NCI-H69 (cell line): ENCODE measurements around the gene PLXNA4.
A peak's percentile ranks its signal among the peaks of the same experiment; 100 is the strongest.

Source experiments
- DNase-seq: peaks from one replicate; lab custom pipeline; 2025; lab: John Stamatoyannopoulos, UW

Gene PLXNA4

DNA sequence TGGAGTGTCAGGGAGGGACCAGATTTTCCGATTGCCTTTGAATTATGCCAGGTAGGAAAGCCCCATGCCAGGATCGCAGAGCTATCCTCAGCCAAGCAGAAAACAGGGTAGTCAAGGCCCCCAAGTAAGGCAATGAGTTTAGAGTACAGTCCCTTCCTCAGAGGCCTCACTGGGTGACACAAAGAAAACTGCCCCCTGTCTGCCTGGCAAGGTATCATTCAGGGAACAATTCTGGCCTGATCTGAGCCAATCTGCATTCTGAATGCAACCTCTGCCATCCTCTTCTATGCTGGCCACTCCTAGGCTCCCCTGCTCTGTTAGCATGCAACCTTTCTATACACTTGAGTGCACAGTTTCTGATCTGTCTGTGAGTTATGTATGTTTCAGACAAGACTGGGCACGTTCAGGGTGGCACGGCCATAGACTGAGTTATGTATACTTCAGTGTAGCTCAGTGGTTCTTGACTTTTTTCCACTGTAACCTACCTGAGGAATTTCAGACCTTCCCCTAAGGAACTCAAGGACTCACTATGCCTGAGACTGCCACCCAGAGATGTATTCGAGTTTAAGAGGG is 336.8 kb downstream of the PLXNA4 start:
- no peak for DNase-seq

DNA sequence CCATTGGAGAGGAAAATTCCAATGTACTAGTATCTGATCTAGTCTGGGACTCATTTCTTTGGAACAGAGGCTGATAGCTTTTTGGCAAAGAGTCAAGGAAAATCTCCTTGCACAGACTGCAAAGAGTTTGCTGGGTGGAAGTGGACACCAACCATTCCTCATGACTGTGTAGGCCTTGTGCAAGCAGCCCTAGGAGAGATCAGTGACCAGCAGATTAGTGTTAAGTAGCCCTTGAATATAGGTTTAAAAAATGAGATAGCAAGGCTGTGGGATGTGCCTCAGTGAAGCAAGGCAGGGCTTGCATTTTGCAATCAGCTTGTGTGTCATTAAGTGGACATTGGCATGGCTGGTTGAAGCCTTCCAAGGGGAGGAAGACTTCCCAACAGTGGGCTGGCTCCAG is 341.6 kb downstream of the PLXNA4 start:
- no peak for DNase-seq

DNA sequence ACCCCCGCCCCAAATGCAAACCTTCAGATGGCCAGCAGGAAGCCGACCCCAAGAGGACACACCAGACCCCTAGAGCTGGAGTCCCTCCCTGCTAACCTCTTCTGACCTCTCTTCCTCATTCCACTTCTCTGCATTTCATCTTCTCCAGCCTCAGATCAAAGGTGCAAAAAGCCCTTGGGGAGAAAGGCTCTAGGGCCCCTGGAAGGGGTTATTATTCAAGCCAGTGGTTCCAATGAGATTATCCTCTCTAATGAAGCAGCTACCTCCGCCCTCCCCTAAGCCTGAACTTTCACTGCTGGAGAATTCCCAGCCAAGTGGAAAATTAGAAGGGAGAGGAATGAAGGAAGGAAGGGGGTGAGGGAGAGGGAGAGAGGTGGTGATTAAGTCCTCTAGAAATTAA is 343.9 kb downstream of the PLXNA4 start:
- no peak for DNase-seq

DNA sequence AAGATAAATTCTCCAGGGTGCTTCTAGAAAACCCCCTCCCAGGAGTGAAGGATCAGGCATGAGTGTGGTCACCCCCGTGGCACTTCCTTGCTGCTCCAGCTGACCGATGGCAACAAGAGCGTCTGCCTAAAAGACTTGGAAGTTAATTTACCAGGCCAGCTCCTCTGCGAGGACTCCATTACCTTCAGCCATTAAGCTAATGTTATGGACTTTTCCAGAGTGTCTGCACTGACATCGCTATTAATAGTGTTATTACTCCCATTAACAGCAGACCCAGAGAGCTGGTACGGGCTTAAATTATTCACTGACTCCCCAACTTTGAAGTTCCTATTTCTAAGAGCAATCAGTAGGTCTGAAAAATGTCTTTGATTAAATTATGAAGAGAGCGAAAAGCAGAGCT is 345.8 kb downstream of the PLXNA4 start:
- DNase-seq = no peak

DNA sequence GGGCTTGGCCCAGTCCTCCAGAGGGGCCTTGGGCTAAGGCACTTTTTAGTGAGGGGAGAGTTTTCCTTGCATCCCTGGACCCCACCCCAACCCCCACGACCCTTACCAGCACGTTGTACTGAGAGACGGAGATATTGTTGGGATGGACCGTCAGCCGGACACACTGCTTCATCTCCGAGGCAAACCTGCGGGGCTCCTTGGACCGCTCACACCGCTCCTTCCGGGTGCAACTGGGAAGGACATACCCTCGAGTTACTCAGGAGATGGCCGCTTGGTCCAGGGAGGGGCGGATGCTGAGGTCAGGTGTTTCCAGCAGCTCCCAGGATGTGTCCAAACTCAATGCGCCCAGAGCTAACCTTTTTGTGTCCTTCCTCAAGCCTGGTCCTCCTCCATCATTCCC is 348.0 kb downstream of the PLXNA4 start:
- DNase-seq = no peak

DNA sequence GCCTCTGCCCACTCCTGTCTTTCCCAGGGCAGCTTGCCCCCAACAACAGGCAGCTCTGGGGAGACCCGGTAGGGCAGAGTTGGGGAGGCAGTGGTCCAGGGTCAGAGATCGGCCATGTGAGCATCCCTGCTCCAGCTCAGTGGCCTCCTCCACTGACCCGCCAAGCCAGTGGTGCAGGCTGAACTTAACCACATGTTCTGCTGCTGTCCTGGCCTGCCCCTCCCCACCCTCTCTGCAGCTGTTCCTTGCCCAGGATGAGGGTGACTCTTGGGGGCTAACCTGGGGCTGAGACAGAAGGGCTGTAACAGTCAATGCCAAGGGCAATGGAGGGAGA is 349.3 kb downstream of the PLXNA4 start:
- no peak for DNase-seq

DNA sequence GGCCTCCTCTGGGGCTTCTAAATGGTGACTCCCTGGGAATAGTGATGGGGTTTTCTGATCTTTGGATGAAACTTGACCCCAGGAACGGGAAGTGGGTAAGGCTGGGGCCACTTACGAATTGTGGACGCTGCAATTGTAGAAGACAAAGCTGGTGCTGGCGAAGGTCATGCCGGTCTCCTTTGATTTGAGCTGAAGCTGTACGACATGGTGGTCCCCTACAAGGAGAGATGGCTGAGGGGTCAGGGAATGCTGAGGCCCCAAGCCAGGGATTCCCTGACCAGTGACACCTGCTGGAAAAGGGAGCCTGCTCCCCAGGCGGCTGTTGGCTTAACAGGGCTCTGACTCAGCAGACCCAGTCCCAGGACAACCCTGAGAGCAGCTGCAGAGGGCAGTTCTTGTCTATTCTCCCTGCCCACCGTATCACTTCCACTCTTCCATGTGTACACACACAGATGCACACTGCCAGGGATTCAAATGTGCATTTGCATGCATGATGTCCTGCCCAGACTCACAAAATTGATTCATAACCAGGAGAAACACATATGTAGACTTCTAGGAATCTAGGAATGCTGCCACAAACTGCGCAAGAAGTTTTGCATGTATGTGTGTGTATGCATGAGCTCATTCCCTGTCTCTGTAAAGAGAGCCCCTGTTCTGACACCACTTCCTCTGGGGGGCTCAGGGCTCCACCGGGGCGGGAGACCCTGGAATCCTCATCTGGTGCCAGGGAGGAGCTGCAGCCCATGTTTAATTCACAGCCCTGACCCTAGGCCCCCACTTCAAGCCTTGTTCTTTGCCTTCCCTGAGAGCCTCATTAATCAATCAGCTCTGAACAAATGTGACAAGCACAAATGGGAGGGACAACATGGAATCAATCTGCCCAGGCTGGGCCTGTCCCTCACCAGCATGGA is 350.0 kb downstream of the PLXNA4 start:
- no peak for DNase-seq

DNA sequence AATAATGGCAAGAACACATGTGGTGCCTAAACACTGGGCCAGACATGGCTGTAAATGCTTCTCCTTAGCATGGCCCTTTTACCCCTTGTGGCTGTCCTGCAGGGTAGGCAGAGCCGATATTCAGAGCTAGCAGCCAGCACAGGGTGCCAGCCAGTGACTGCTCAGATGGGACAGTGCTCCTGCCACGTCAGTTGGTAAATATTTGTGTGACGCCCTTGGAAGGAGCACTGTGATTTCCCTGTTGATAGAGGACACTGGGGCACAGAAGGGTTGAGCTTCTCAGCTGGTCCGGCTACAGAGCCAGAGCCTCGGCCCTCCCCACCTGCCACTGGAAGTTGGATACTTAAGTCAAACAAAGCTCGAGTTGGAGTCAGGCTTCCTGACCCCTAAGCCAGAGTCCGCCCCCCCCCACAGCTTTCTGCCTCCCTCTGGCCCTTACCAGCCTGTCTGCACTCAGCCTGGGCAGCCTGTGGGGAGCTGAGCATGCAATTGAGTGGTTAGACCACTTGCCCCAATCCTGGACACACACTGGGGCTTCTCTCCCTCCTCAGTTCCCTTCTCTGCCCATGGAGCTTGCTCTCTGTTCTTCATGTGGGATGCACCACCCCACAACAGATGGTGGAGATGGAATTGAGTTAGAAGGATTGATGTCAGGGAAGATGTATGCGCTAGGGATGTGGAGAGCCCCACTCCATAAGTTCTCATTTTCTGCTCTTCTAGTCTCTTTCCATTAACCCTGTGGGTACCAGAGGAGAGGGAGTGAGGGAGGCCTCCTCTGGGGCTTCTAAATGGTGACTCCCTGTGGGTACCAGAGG is 350.8 kb downstream of the PLXNA4 start:
- no peak for DNase-seq

DNA sequence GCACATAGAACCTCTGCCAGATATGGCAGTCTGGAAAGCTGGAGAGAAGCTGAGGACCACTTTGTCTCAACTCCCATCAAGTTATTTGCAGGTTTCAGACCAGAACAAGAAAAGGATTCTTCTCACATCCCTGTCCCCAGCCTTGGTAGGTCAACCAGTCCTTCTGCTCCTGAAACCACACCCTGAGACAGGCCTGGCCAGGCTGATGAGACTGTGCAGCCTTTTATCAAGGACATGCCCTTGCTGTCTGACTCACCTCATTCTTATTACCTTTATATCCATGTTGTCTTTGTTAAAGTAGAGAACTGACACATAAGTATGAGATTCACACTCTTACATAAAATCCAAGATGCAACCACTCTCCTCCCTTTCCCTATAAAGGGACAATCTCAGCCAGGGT is 354.9 kb downstream of the PLXNA4 start:
- DNase-seq = no peak

DNA sequence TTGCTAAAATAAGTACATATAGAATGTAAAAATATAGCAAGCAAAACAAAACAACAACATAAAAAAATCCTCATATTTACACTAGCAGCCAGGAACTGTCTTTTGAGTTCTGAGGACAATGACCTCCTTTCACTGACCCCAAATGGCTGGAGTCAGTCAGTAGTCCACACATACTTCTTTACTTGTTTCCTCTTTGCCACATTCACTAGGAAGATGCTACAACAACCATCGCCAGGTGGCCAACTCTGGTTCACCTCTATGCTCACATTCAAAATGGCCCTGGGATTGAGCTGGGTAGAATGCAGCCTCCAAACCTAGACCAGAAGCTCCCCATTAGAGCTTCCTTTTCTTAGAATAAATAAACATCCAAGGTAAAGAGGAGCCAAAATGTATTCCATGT is 356.2 kb downstream of the PLXNA4 start:
- DNase-seq = no peak

DNA sequence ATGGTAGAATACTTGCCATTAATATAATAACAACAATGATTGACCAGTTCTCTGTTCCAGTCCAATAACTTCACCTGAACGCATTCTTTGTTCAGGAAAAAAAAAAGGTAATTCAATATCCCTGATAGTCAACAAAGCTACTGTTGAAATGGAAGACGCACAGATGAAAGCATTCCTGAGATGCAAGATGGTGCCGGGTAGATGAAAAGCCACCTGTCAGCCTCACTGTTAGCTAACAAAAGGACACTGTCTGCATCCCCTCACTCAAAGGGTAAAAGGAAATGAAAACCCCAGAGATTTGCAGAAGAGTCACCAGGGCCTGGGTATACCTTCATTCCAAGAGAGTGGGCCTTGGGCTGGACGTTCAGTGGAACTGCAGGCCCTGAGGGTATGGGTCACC is 357.4 kb downstream of the PLXNA4 start:
- no peak for DNase-seq

DNA sequence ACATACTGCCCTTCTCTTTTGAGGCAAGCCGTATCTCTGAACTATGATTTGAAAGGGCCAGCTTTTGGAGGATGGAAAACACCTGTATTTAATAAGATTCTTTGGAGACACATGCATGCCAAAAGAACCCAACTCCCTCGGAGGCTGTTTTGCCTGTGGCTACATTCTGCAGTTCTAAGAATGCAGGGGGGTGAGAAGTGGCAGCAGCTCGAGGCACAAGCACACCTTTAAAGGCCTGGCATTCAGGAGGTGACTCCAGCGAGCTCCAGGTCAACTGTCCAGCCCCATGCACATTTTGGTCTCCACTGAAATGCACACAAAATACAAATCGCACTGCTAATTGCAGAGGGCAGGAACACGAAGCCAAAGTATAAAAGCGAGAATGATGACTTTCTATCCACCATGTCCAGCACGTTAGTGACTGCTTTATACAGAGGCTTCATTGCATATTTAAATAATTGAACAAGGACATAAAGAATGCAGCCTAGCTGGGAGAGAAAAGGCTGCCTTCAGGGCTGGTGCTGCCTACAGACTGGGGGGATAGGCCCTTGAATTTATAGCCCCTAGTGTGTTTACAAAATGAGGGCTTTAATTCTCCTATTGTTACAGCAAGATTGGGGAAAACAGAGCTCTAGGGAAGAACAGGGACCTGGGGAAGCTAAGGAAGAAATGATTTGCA is 359.3 kb downstream of the PLXNA4 start:
- no peak for DNase-seq

DNA sequence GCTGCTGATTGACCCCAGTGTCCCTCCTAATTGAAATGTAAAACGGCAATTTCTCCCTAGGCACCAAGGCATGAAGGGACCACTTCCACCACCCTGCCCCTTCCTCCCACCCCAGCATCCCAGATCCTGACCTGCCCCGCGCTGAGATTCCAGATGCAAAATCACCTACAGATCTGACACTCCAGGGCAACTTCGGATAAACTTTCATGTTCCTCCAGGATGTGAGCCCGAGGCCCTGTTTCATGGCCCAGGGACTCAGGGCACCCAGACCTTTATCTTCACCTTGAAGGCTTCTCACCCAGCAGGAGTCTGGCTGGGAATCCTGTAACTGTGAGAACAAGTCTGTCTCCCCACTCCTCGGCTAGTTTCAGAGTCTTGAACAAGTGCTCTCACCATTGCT is 361.8 kb downstream of the PLXNA4 start:
- no peak for DNase-seq

DNA sequence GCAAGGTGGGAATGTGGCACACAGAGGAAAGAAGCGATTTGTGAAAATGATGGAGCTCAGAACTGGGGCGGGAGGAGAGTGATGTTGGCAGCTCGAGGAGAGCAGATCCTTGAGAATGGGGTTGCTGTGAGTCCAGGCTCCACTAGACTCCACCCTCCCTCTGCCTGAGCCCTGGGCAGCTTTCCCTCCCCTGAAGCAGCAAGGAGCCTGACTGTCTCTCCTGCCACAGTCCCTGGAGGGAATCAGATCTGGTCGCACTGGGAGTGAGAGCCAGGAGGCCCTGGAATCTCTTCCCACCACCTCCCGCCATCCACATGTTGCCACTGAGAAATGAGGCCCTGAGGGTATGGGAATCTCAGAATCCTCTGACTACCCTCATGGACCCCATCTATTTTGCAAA is 362.7 kb downstream of the PLXNA4 start:
- no peak for DNase-seq

DNA sequence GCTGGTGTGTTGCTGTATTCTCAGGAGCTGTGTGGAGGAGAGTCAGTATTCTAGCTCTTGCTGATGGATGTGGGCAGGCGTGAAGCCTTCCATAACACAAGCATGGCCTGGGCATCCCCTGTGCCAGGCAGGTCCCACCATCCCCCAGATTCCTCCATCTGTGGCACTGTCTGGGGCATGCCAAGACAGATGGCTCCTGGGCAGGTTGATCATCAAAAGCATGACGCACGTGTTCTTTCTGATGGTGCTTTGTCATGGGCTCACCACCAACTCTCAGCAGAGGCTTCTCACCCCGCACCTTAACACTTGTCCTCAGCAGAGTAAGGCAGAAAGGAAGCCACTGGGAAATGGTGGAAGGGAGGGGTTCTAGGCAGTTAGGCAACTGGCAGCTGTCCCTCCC is 364.3 kb downstream of the PLXNA4 start:
- DNase-seq = no peak

DNA sequence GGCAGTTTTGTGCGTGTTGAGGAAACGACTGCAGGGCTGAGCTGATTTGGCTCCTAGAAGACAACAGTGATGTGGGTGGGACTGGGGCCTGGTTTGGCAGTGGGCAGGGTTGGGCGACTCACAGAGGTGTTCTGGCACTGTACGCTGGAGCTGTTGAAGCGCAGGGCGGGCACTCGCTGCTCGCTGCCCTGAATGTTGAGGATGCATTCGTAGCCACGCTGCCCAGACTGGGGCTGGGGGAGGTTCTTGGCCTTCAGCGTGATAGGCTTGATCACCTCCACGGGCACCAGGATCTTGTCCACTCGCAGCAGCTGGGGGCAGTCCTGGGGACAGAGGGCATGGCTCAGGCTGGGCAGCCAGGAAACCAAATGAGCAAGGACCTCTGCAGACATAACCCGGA is 365.4 kb downstream of the PLXNA4 start:
- no peak for DNase-seq

DNA sequence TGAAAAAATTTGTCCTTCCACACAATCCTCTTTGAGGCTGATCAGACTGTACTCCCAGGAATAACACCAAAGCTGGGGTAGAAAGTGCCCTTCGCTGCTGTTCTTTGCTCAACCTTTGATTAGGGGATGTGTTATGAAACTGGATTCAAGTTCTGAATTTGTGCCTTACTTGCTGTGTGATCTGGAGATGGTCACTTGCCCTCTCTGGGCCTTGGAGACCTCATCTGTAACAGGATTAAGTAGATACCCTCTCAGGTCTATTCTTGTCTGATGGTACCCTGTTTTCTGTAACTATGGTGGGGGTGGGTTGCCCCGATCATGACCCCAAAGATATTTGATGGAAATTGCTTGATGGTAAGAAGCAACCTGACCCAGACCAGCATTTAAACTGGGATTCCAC is 368.5 kb downstream of the PLXNA4 start:
- DNase-seq = no peak

DNA sequence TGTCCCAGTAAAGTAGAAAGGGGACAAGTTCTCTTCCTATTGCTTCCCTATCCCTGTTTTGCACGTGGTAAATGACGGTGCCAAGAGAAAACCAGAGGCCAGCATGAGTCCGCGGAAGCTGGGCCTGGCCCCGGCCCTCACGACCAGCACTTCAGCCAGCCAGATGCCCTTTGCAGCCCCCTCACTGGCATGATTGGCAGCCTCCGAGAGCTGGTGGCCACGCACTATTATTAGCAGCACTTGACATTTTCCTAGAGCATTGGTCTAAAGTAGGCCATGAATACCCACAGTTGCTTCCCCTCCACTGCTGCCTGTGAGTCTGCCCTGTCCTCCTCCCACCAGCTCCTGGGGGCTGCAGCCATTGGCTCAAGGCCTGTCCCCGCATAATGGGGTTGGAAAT is 369.1 kb downstream of the PLXNA4 start:
- DNase-seq = no peak

DNA sequence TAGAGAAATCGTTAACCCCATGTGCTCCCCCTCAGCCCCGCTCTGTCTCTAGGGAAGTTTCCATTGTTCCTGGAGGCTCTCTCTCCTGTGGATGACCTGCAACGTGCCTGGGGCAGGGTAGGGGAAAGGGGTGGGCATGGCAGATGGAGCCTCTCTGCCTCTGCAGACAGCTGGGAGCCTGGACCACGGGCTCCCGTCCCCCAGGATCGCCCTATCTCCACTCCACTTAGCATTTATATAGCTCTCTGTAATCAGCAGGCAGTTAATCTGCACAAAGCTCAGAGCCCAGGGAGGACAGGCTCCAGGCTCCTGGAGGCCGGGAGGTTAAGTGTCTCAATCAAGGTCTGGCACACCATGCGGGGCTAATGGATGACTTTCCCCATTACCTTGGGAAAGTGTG is 369.7 kb downstream of the PLXNA4 start:
- DNase-seq = no peak

DNA sequence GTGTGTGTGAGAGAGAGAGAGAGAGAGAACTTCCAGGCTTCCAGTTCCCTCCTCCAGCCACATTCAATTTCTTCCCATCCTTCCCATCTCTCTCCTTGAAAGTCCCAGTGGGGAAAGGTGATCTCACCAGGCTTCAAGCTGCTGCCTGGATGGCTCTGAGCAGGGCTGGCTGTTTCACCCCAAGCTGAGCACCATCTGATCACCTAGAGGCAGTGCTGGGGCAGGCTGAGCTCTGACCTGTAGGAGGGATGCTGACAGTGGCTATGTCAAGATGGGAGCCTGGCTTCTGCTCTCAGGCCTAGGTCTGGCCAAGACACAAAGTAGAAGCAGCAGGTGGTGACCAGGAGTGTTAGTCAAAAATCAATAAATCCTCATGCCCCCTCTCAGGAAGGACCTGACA is 370.8 kb downstream of the PLXNA4 start:
- no peak for DNase-seq

DNA sequence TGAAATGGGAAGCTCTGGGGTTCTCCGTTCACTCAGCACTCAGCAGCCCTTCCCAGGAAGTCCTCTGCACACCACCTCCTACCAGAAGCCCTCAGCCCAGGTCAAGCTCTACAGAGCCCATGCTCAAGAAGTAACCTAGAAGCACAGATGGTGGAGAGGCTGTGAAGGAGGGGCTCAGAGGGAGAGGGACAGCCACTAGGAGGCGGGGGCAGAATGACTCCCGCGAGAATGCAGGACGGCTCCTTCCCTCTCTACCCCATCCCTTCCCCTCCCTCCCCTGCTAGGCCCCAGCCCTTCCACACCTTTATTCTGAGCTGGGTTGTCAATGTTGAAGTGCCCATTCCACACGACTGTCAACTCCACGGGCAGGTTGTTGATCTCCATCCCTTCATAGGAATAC is 373.2 kb downstream of the PLXNA4 start:
- no peak for DNase-seq

DNA sequence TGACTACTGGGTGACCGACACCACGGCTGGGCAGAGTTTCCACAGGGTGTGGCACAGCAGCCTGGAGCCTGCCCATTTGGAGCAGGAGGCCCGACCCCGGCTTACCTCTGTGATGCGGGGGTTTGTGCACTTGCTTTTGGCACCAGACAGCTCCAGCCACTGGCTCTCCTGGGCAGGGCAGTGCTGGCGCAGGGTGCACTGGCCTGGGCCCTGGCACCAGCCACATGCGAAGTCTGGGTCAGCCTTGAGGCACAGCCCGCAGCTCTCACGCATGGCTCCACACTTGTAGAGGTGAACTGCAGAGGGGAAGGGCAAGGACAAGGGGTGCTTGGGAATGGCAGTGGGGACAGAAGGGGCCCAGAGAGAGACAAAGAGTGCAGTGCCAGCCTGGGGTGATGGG is 373.7 kb downstream of the PLXNA4 start:
- DNase-seq = no peak

DNA sequence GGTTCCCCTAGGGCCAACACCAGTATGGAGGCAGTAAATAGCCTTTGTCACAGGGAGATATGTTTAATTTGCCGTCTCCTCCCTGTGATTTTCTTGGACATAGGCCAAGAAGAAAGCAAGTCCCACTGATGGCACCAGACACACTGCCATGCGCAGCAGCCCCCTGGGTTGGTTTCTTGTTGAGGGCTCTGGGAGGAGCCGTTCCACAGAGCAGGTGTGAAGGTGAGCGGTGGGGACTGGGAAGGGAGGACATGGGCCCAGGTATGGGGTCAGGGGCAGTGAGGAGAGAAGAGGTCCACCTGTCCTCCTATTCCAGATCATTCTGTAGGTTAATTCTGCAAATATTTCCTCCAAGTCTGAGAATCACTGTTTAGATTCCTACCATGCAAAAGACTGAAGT is 376.1 kb downstream of the PLXNA4 start:
- peak; percentile 20 for DNase-seq
